Heart left ventricle (tissue), 13 donors: ENCODE data around the gene DDX25.

Experiments
- CTCF ChIP-seq, 12 donors: fragments of 200-600 bp; sonication (generic) in 4 of 12; IDR thresholded peaks; one replicate each; pipeline versions ENCODE4 v1.5.0 to v1.8.0; 2018 to 2022; ENCODE audit warnings: antibody characterized with exemption in 12 of 12, mild to moderate bottlenecking in 5 of 12
- POLR2A ChIP-seq, 2 donors: fragments of 450-650 bp; IDR thresholded peaks; one replicate each; pipeline ENCODE4 v1.6.1; 2017; ENCODE audit warnings: antibody characterized with exemption in 2 of 2, mild to moderate bottlenecking in 2 of 2, moderate library complexity in 2 of 2
- donor health status: ischemic (EF 13 %, LVEDD 7.1; RV severe dilation, severe dysfunction).
- donor health status: DM: no; HTN: yes; CAD: no.
- donor health status: DM: no; HTN: no; CAD: no.
- donor health status: ischemic (EF 25% LVEDD 6.9; RV normal size, moderate dysfunction).
- donor health status: ischemic (EF 25% LVEDD 5.7; RV mildly dilated, moderate dysfunction).
- donor health status: ischemic (EF 35%, LVEDD 5.7; RV mildly dilated, moderate dysfunction).
- donor health status: nonischemic (EF 11% LVEDD 7.7; RV severe dilation, severe dysfunction).
- donor health status: DM: yes; HTN: yes; CAD: no.
- donor health status: PGD.
- donor health status: ischemic (EF 29% LVEDD 5.4; RV normal size, mild dysfunction).
- donor health status: nonischemic (EF 23%, LVEDD 6.1; RV moderate dilation, normal function).

GRCh38 chr11:125938418-125938817 lies 34.1 kb downstream of the DDX25 start:
- no peak for TF ChIP-seq CTCF (IDR thresholded peaks at IDR 0.05)
- no peak for TF ChIP-seq POLR2A (IDR thresholded peaks at IDR 0.05)
